HL-60 (cell line): ENCODE data around the gene NADK.
"Not testable (repeated sequence)": the region's sequence is repeated elsewhere in the genome, so short reads cannot be mapped to it uniquely, and the experiment has no call there.

Experiments
- DNase-seq, 2 experiments: peaks; one replicate each; pipeline ENCODE4 v3.0.0-alpha.2; 2010 to 2020; ENCODE audit warnings: low read depth in 1 of 2, low spot score in 1 of 2
- H3K27ac ChIP-seq: fragments of 250-450 bp; sonication (Bioruptor Pico); replicated peaks from 2 replicates; pipeline ENCODE4 v1.5.1; 2020; ENCODE audit warnings: mild to moderate bottlenecking, moderate library complexity
- H3K27me3 ChIP-seq: fragments of 250-450 bp; sonication (Bioruptor Pico); 2 replicates; pipeline ENCODE4 v1.5.1; 2021; ENCODE audit warnings: mild to moderate bottlenecking, moderate library complexity; ENCODE audit not compliant: insufficient read depth, poor library complexity, severe bottlenecking
- H3K4me3 ChIP-seq: replicated peaks from 2 replicates; pipeline ENCODE4 v1.5.1; 2011; ENCODE audit warnings: mild to moderate bottlenecking, control low read depth, low read length; ENCODE audit not compliant: insufficient read depth
- GABPA ChIP-seq: IDR thresholded peaks from 2 replicates; pipeline ENCODE4 v1.6.1; 2012; ENCODE audit warnings: low read depth
- POLR2AphosphoS5 ChIP-seq: IDR thresholded peaks from 2 replicates; pipeline ENCODE4 v1.6.1; 2012; ENCODE audit warnings: low read depth
- SPI1 ChIP-seq: IDR thresholded peaks from 2 replicates; pipeline ENCODE4 v1.6.1; 2012; ENCODE audit warnings: low read depth, mild to moderate bottlenecking, borderline replicate concordance
- TF ChIP-seq, protein P1 (sequence below): IDR thresholded peaks from 2 replicates; pipeline ENCODE4 v1.6.1; 2012; ENCODE audit warnings: low read depth; ENCODE audit not compliant: insufficient replicate concordance
- TF ChIP-seq, protein P2 (sequence below): IDR thresholded peaks from one replicate; pipeline ENCODE4 v1.5.1; 2011; ENCODE audit warnings: low read length, control low read depth, inconsistent platforms; ENCODE audit not compliant: insufficient read depth

Gene NADK

DNA sequence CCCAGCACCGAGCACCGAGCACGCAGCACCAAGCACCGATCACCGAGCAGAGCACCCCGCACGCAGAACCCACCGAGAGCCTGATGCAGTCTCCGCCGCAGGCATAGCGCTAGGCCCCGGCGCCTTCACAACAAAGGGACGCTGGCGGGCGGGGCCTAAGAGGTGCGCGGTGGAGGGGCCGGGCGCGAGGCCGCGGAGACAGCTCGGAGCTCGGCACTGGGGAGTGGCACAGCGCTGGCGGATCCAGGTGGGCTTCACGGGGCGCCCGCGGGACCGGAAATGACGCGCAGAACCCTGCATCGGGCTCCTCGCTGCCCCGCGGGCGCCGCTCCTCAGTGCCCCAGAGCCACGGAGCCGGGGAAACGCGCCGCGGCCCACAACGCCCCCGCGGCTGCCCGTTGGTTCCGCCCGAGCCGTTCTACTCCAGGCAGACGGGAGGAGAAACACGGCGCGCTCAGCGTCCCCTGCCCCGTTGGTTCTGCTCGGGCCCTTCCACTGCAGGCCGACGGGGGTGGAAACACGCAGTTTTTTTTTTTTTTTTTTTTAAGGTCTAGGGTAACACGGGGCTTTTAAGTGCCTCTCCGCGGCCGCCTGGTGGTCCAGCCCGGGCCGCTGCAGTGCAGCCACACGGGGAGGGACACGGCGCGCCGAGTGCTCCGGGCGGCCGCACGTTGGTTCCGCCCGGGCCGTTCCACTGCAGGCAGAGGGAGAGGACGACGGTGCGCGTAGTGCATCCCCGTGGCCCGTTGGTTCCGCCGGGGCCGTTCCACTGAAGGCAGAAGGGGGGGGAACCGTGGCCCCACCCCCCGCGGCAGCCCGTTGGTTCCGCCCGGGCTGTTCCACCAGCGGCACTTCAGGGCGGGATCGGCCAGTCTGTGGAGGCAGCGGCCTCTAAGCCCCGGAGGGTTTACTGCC is 32.4 kb downstream of the NADK start:
- H3K27ac ChIP-seq = peak overlapping the region; percentile 52
- H3K27me3 ChIP-seq, H3K4me3 ChIP-seq: not testable (repeated sequence)
- peak in 1 of 2 experiments; percentile 67 for DNase-seq

DNA sequence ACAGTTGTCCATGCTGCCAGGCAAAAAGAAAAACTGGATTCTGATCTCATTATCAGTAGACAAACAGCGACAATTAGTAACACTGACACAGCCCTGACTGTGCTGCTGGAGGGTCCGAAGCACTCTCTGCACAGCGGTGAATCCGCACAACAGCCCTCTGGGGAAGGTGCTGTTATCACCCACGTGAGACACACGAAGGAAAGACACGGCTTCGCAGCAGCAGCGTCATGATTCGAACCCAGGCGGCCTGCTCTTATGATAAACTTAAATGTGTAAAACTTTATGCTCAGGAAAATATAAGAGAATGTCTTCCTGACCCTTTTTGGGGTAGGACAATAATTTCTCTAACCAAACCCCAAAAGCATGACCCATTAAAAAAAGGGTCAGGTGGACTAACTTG is 35.7 kb downstream of the NADK start:
- DNase-seq, H3K27me3 ChIP-seq, H3K27ac ChIP-seq, H3K4me3 ChIP-seq: not testable (repeated sequence)

DNA sequence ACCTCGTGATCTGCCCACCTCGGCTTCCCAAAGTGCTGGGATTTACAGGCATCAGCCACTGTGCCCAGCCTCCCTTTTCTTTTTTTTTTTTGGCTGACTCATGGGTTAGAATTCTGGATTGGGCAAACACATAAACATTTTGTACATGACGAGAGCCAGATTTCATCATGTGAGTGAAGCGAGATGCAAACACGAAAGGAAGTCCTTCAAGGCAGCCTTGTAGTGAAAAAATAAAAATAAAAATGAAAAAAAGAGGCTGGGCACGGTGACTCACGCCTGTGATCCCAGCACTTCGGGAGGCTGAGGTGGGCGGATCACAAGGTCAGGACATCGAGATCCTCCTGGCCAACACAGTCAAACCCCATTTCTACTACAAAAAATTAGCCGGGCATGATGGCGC is 37.3 kb downstream of the NADK start:
- not testable (repeated sequence) for H3K27ac ChIP-seq, H3K27me3 ChIP-seq, H3K4me3 ChIP-seq, DNase-seq

DNA sequence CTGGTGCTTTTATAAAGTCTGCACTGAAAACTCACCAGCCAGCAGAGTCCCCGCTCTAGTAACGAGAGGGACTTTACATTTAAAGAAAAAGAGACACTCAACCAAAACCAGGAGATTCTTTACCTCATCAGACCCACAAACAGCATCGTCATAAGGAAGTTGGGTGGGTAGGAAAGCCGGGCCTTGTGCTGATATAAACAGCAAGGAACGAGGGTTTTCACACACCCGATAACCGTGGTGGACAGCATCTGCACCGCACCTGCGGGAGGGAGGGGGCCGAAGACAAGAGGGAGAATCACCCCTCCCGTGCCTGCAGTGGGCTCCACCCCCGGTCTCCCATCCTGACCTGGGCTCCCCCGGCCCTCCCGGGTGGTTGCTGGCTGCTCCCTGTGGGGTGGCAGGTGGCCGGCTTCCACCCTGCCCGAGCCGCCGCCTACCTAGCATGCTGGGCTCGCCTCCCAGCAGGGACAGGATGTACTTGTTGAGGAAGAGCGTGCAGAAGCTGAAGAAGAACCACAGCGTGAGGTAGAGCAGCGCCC is 39.4 kb downstream of the NADK start:
- not testable (repeated sequence) for DNase-seq, H3K27me3 ChIP-seq, H3K4me3 ChIP-seq, H3K27ac ChIP-seq

DNA sequence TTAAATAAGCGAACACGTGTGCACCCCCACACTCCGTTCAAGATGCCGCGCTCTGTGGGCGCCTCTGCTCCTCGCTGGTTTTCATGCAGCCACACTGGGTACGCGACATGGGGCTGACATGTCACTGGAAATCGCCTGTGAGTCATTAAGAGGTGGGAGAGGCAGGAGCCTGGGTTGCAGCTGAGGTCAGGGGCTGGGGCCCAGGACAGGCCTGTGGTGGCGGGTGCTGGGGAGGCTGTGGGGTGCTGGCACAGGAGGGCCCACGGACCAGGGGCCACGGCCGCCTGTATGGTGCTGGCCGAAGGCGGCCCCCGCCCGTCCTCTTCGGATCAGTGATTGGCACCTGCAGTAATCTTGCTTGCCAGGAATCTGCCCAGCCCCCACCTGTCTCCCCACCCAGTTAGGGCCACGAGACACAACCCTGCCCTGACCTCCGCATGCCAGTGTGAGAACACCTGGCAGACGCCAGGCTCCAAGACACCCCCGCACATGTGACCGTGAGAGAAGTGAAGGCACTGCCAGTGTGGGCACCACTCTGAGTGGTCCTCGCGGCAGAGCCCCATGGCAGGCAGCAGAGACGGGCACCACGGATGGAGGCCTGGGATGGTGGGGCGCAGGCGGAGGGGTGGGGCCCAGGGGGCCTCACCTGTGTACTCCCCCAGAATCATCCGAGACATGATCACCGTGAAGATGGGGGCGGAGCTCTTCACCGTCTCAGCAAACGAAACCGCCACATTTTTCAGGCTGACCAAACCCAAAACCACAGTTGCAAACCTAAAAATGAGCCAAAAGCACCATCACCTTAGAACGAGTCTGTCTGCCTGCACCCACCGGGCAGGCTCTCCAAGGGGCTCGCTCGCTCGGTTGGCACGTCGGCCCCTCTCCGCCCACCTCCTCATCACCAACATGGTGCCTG is 40.3 kb downstream of the NADK start:
- H3K27me3 ChIP-seq, H3K4me3 ChIP-seq, DNase-seq, H3K27ac ChIP-seq: not testable (repeated sequence)

DNA sequence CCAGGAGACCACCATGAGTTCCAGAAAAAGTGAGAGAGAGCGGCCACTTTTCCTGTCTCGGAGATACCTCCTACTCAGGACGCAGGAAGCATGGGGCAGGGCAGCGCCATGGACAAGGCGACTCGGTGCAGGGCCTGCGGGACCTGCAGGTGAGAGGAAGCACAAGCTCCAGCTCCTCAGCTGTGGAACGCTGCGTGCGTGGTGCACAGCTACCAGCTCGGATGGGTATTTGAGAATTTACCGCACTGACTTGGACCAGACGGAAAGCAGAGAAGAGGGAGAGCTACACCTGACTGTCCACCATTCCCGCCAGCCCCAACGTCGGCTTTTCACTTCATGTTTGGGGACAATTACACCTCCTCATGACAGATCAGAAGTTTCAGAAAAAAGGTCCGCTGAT is 45.9 kb downstream of the NADK start:
- no peak for DNase-seq
- TF ChIP-seq, protein P1, sequence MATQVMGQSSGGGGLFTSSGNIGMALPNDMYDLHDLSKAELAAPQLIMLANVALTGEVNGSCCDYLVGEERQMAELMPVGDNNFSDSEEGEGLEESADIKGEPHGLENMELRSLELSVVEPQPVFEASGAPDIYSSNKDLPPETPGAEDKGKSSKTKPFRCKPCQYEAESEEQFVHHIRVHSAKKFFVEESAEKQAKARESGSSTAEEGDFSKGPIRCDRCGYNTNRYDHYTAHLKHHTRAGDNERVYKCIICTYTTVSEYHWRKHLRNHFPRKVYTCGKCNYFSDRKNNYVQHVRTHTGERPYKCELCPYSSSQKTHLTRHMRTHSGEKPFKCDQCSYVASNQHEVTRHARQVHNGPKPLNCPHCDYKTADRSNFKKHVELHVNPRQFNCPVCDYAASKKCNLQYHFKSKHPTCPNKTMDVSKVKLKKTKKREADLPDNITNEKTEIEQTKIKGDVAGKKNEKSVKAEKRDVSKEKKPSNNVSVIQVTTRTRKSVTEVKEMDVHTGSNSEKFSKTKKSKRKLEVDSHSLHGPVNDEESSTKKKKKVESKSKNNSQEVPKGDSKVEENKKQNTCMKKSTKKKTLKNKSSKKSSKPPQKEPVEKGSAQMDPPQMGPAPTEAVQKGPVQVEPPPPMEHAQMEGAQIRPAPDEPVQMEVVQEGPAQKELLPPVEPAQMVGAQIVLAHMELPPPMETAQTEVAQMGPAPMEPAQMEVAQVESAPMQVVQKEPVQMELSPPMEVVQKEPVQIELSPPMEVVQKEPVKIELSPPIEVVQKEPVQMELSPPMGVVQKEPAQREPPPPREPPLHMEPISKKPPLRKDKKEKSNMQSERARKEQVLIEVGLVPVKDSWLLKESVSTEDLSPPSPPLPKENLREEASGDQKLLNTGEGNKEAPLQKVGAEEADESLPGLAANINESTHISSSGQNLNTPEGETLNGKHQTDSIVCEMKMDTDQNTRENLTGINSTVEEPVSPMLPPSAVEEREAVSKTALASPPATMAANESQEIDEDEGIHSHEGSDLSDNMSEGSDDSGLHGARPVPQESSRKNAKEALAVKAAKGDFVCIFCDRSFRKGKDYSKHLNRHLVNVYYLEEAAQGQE = no peak
- TF ChIP-seq SPI1 (no peak), POLR2AphosphoS5 (no peak), GABPA (no peak)
- TF ChIP-seq, protein P2, sequence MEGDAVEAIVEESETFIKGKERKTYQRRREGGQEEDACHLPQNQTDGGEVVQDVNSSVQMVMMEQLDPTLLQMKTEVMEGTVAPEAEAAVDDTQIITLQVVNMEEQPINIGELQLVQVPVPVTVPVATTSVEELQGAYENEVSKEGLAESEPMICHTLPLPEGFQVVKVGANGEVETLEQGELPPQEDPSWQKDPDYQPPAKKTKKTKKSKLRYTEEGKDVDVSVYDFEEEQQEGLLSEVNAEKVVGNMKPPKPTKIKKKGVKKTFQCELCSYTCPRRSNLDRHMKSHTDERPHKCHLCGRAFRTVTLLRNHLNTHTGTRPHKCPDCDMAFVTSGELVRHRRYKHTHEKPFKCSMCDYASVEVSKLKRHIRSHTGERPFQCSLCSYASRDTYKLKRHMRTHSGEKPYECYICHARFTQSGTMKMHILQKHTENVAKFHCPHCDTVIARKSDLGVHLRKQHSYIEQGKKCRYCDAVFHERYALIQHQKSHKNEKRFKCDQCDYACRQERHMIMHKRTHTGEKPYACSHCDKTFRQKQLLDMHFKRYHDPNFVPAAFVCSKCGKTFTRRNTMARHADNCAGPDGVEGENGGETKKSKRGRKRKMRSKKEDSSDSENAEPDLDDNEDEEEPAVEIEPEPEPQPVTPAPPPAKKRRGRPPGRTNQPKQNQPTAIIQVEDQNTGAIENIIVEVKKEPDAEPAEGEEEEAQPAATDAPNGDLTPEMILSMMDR = no peak
- H3K4me3 ChIP-seq = no peak overlapping the region
- H3K27me3 ChIP-seq = no peaks in the 10 kb centered on the region
- no peak overlapping the region for H3K27ac ChIP-seq

DNA sequence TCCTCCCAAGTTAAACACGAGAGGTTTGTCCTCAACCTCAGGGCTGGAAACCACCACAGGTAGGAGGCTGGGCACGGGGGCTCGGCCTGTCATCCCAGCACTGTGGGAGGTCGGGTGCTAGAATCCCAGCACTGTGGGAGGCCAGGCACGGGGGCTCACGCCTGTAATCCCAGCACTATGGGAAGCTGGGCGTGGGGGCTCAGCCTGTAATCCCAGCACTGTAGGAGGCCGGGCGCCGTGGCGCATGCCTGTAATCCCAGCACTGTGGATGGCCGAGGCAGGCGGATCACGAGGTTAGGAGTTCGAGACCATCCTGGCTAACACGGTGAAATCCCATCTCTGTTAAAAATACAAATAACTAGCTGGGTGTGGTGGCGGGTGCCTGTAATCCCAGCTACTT is 47.4 kb downstream of the NADK start:
- no peak overlapping the region for H3K27ac ChIP-seq

More for the DNA sequence above, 47.4 kb downstream of the NADK start:
- DNase-seq = no peak
- Histone ChIP-seq H3K27me3 (no peaks in the 10 kb centered on the region), H3K4me3 (no peak overlapping the region)
- TF ChIP-seq, protein P2 = no peak
- TF ChIP-seq GABPA (no peak), POLR2AphosphoS5 (no peak), SPI1 (no peak)
- TF ChIP-seq, protein P1 = no peak
